Inflammatory macrophage treated with lipopolysaccharide for 1 hour (primary cell): ENCODE data around the gene FAM217B.

Experiments
- DNase-seq, 2 donors: peaks; one replicate each; pipeline ENCODE4 v3.0.0-alpha.2; 2020 to 2022

The FAM217B gene, protein sequence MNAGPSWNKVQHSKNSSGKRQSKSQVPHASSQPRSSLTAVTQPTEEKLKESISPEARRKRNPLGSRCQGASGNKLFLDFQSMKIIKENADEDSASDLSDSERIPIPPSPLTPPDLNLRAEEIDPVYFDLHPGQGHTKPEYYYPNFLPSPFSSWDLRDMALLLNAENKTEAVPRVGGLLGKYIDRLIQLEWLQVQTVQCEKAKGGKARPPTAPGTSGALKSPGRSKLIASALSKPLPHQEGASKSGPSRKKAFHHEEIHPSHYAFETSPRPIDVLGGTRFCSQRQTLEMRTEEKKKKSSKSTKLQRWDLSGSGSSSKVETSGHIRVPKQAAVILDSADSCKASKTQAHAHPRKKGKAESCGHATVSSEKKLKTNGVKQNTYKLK

GRCh38 chr20:59940129-59940955 is at the start of gene FAM217B, which contains the start of gene PPP1R3D:
Gene FAM217B (plus strand): TSS chr20:59940389. CDS start chr20:59943944, 3,555 bp downstream.
Gene PPP1R3D (minus strand): TSS chr20:59940305. CDS start chr20:59939931, 374 bp downstream.
- DNase-seq: peak; percentile 95 to 97

- no peak for DNase-seq
These were observed 48.6 kb upstream of the FAM217B start for GRCh38 chr20:59891581-59891980.

DNA sequence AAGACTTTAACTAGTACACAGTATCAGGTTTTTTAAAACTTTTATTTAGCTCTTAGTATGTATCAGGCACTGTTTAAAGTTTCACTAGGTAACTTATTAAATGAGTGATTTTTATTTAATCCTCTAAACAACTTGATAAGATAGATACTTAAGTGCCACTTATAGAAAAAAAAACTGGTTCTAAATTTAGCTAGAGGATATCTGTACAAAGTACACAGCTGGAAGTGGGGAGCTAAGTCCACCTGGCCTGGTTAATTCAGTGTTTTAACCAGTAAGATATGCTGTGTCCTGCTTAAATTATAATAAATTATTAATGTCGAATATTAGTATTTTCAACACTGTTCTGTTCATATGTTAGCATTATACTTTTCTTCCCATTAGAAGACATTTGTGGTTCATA is 44.3 kb upstream of the FAM217B start:
- DNase-seq: no peak

DNA sequence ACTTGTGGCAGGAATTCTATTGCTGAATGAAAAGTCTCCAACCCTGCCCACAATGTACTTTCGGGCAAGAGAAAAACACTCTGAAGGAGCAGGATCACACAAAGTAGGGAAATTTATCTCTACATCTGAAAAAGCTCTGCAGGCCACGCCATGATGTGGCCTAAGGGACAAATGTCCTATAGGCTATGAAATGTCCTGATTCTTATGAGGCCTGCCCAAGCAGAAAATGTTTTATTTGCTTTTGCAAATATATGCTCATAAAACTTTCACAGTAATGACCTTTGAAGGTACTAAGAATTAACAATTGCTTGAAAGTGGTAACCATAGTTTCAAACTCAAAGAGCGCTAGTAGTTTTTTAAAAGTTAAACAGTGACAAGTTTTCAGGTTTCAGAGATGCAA is 37.7 kb upstream of the FAM217B start:
- DNase-seq: no peak

DNA sequence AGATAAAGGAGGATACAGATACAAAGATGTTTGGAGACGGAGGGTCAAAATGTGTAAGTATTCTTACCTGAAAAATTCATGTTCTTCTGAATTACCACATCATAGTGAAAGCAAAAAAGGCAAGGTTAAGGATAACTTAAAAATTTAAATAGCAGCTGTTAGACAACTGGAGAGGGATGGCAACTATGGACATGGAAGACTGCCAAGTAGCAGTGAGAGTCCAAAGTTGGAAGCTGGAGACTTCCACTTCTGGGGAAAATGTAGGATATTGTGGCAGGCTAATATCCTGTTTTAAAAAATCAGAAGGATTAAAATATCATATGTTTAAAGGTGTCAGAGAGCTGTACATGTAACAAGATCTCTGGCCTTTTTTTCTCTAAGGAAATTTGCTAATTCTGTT is 36.6 kb upstream of the FAM217B start:
- DNase-seq: no peak

DNA sequence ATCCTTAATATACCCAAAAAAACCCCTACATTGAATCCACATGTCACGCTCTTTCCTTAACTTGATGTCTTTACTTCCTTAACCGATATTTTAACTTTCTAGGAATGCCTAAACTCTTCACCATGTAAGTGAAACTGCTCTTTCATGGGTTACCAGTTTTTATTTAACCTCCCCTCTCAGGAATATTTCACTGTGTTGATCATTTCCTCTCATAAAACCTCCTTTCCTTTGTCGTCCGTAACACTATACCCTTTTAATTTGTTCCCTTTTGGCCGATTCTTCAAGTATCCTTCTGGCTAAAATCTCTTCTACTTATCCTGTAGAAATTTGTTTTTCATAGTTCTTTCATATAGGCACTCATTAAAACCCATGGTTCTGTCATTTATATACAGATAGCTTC is 31.3 kb upstream of the FAM217B start:
- no peak for DNase-seq

DNA sequence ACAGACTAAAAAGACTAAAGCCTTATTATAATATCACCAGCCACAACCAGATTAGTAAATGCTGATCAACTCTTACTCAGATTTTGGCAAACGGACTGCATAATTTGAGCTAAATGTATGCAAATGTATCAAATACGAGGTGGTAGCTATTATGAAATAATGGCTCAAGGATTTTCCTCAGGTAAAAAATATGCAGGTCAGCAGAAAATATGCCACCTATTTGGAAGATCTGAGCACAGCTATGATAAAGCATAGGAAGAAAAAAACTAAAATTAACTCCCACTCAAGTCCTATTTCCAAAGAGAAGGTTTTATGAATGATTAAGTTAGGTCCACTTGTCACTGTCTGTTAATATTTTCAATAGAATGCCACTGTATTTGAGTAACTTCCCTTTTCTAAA is 29.1 kb upstream of the FAM217B start:
- no peak for DNase-seq

DNA sequence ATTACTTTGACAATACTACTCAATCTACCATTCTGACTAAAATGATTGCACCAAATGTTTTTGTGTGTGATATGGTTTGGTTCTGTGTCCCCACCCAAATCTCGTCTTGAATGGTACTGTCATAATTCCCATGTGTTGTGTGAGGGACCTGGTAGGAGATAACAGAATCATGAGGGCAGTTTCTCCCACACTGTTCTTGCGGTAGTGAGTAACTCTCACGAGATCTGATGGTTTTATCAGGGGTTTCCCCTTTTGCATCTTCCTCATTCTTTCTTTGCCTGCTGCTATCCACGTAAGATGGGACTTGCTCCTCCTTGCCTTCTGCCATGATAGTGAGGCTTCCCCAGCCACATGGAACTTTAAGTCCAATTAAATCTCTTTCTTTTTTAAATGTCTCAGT is 27.6 kb upstream of the FAM217B start:
- peak; percentile 55 to 68 for DNase-seq

GRCh38 chr20:59920944-59921343 is 19.2 kb upstream of the FAM217B start:
- DNase-seq: no peak

GRCh38 chr20:59923514-59923913 is 16.7 kb upstream of the FAM217B start:
- DNase-seq: no peak

DNA sequence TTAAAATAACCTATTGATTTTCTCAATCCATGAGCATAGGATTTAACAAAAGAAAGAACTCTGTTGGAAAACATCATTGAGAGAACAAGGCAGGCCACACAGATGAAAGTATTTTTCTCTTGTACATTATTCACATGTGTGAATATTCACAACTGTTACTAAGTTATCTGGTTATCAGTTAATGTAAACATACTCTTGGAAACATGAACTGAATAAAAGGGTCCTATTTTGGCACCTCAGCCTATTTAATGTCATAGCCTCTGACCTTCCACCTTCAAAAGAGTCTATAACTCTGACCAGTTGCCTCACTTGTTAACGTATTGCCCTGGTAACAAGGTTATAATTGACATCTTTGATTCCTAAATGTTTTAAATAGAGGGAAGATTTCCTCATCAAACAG is 14.8 kb upstream of the FAM217B start:
- no peak for DNase-seq

DNA sequence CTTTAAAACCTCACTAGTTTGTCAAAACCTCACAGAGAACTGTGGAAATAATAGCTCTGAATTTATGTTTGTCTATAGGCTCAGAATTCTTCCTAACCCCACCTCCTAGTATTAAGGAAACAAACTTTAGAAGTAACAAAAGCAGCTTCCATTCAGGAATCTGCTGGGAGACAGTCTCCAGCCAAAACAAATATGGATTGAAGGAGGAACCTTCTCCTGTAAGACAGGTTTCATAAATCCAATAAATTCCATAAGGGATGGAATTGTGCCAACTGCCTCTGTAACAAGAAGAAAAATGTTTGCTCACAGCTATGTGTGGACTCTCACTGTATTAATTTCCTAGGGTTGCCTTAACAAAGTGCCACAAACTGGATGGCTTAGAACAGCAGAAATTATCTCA is 14.3 kb upstream of the FAM217B start:
- no peak for DNase-seq

- DNase-seq: no peak
These were observed 8.5 kb upstream of the FAM217B start for GRCh38 chr20:59931511-59932312.

DNA sequence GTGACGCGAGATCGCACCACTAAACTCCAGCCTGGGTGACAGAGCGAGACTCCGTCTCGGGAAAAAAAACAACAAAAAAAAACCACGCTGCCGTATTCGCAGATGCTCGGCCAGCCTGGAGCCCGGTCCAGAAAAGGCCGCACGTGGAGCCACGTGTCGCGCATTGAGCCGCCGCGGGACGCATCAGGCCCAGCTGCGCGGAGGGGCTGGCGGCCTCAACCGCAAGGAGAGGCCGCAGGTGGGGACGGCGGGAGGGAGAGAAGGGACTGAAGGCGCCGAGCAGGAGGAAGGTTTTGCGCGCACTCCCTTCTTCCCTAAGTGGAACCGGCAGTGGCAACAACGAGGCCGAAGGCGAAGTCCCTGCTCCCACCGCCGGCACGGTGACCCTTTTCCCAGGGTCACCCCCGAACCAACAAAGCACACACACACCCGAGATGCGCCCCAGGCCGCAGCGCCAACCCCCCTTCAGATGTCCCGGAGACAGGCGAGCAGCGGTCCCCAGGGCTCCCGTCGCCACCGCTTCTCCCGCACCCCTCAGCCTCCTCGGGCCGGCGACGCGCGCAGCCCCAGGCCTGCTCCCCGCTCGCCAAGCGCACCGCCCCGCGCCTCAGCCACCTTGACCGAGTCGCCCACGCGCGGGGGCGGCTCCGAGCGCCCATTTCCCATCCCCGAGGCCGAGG is 7.4 kb upstream of the FAM217B start:
- DNase-seq: no peak

GRCh38 chr20:59933296-59933848 is 6.8 kb upstream of the FAM217B start, which contains the start of gene SYCP2:
Gene SYCP2 (minus strand): TSS chr20:59933637. CDS start chr20:59922413, 11,224 bp downstream.
- no peak for DNase-seq

- DNase-seq: peak; percentile 46 to 84
These were observed 6.2 kb upstream of the FAM217B start for GRCh38 chr20:59933849-59934585.

- DNase-seq: no peak
These were observed 4.6 kb upstream of the FAM217B start for GRCh38 chr20:59935457-59936185.

DNA sequence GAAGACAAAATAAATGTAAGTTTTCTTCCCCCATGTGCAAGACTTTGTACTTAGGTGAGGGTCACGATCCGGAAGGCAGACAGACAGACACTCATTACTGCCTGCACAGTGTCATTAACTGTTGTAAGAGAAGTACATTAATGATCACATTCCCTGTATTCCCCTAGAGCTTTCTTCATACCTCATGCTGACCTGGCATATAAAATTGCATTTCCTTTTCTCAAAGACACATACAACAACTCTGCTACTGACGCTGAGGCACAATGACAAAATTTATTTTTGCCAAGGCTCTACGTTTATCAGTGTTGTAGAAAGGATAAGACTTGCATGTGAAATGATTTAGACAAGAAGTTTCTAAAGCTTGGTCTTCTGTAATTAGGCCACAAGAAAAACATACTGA is 3.8 kb upstream of the FAM217B start:
- no peak for DNase-seq

DNA sequence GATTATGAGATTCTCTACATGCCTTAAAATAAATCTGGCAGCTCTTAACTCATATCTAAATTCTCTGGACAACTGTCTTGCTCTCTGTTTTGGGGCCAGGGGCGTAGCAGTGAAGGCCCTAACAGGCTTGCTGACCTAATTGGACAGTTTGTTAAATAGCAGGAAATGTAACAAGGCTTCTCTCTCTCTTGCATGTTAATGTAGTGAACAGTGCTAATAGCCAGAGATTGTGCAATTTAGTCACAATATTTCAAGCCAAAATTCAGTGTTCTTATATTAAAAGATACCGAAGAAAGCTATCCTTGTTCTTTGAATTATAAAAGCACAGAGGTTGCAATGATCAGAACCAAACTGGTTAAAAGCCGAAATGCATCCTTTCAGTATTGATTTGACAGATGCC is 3.0 kb upstream of the FAM217B start:
- DNase-seq: no peak

DNA sequence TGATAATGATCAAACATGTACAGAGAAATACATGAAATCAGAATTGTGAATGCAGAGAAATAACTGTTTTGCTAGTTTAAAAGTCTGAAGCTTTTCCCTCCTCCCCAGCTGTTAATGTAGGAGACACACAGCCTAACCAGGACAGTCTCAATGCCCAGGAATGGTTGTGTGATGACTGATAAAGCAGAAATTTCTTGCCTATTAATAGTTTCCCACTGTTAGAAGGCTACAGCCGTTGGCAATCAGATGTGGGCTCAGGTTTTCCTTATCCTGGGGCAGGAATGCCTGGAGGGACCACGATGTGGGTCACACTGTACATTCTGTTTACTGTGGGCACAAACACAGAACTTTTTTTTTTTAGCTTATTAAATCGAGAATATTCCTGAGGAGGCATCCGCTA is 2.0 kb upstream of the FAM217B start:
- no peak for DNase-seq

GRCh38 chr20:59938696-59939051 is 1.5 kb upstream of the FAM217B start:
- no peak for DNase-seq
